Pancreas (tissue), 10 donors: Measurements from ENCODE around the gene BRMS1L. TPM values are rescaled to one million over a fixed set of nuclear protein-coding genes. Genes with fewer than 3 reads are reported as not detected.

Source experiments
- ATAC-seq, 4 donors: fragments of 200-7000 bp; cut with Tn5 transposase; one replicate each; pipeline versions ENCODE4 v1.8.0 to v1.9.1; 2020; ENCODE audit warnings: mild to moderate bottlenecking in 4 of 4, moderate library complexity in 4 of 4
- DNase-seq, 6 donors: peaks; one replicate each; pipeline ENCODE4 v3.0.0-alpha.2; 2020
- FAIRE-seq: peaks from 2 replicates; lab custom pipeline; 2012; peaks lifted over from hg19 to GRCh38; lab: Jason Lieb, UNC
- H3K27ac ChIP-seq, 4 donors: fragments of 200-600 bp; sonication (generic); 1 replicate in 3 of 4; 2 replicates in 1 of 4; pipeline versions ENCODE4 v1.5.0 to v1.8.0; 2020
- H3K27me3 ChIP-seq, 4 donors: fragments of 200-600 bp; one replicate each; pipeline ENCODE4 v1.8.0; 2021
- H3K36me3 ChIP-seq, 3 donors: fragments of 200-600 bp; sonication (generic) in 1 of 3; one replicate each; pipeline versions ENCODE4 v1.5.0 to v1.8.0; 2020 to 2021
- H3K4me1 ChIP-seq, 3 donors: fragments of 200-600 bp; one replicate each; pipeline ENCODE4 v1.8.0; 2021
- H3K4me3 ChIP-seq, 4 donors: fragments of 200-600 bp; sonication (generic) in 2 of 4; one replicate each; pipeline versions ENCODE4 v1.5.0 to v1.8.0; 2020 to 2021
- H3K9me3 ChIP-seq, 4 donors: fragments of 200-600 bp; one replicate each; pipeline ENCODE4 v1.8.0; 2021
- CTCF ChIP-seq, 4 donors: fragments of 200-600 bp; sonication (generic) in 3 of 4; IDR thresholded peaks; one replicate each; pipeline versions ENCODE4 v1.5.0 to v1.8.0; 2021; ENCODE audit warnings: antibody characterized with exemption in 4 of 4
- WGBS, 2 donors: extraction: QIAGEN DNeasy Blood & Tissue Kit; methylation state at CpG; one replicate each; pipeline ENCODE4 v1.1.7; 2013; 5-methylcytosine and 5-hydroxymethylcytosine counted together
- intact Hi-C, 3 donors: fragments of 100-400 bp; cut with DNase I; formaldehyde crosslinking; loops; one replicate each; pipeline versions ENCODE4 v1.11.1 to v1.14.2; 2022
- polyA plus RNA-seq, 2 donors: library from polyadenylated mRNA; stranded (reverse); fragments of 200-250 nt; gene quantifications; one replicate each; pipeline ENCODE4 v1.2.3, GENCODE V29; 2013
- total RNA-seq, 6 donors: library from RNA; stranded (reverse); fragmentation: NEBNext Ultra II Directional in 4 of 6; extraction: Animal tissue kit (Norgen Biotek cat#: 25700) in 4 of 6; gene quantifications; one replicate each; pipeline versions ENCODE4 v1.2.1 to v1.2.4, GENCODE V29; 2021 to 2023
- donor health status: healthy with polysubstance abuse.
- donor health status: DM: no; HTN: no; CAD: no; lungs with moderate emphysema.
- donor health status: DM: no; HTN: no; CAD: no.
- donor health status: control.
- donor health status: control.
- donor health status: Bipolar disorder and iron deficiency.
- donor health status: DM: yes; HTN: yes; CAD: no.
- donor health status: DM: no; HTN: no; CAD: no.
- donor health status: DM: no; HTN: no; CAD: no.
- donor health status: DM: yes; HTN: yes; CAD: no.

The BRMS1L gene
- total and polyA plus RNA-seq, 8 donors = 1.5 to 3.8 (median 2.0) TPM

- intact Hi-C loops = no loop called here
- ATAC-seq = no peak
- DNase-seq = no peak
- FAIRE-seq = no peak
- Histone ChIP-seq H3K9me3 (no peaks in the 10 kb centered on the region), H3K4me3 (no peak overlapping the region), H3K4me1 (no peaks in the 10 kb centered on the region), H3K36me3 (peaks cover 0 to 13% (median 0%) of the 10 kb centered on the region in 3 donors), H3K27me3 (no peaks in the 10 kb centered on the region), H3K27ac (no peak overlapping the region)
- TF ChIP-seq CTCF (IDR thresholded peaks at IDR 0.05) = no peak
- 95 to 96% methylated on average over 8 of the region's 8 CpGs for WGBS, 2 donors
Measured at GRCh38 chr14:35844494-35844893, 18.4 kb downstream of the BRMS1L start.

- Histone ChIP-seq H3K27me3 (no peaks in the 10 kb centered on the region), H3K4me3 (no peak overlapping the region), H3K36me3 (peaks cover 0 to 5% (median 4%) of the 10 kb centered on the region in 3 donors), H3K27ac (no peak overlapping the region), H3K4me1 (no peaks in the 10 kb centered on the region), H3K9me3 (no peaks in the 10 kb centered on the region)
- no peak for TF ChIP-seq CTCF (IDR thresholded peaks at IDR 0.05)
- ATAC-seq (no peak), FAIRE-seq (no peak), DNase-seq (no peak)
- intact Hi-C loops = no loop called here
- WGBS, 2 donors = 80 to 81% methylated on average over 2 of the region's 2 CpGs
Measured at GRCh38 chr14:35847636-35848035, 21.5 kb downstream of the BRMS1L start.

- H3K4me1 ChIP-seq = no peaks in the 10 kb centered on the region
- no peak for TF ChIP-seq CTCF (IDR thresholded peaks at IDR 0.05)
- no peaks in the 10 kb centered on the region for H3K27me3 ChIP-seq
- H3K4me3 ChIP-seq = no peak overlapping the region
- WGBS, 2 donors = 77 to 94% methylated on average over 1 of the region's 1 CpG
- no peaks in the 10 kb centered on the region for H3K9me3 ChIP-seq
- FAIRE-seq = no peak
- DNase-seq = no peak
- ATAC-seq = no peak
- intact Hi-C loops = no loop called here
- peaks cover 0 to 5% (median 0%) of the 10 kb centered on the region in 3 donors for H3K36me3 ChIP-seq
- no peak overlapping the region for H3K27ac ChIP-seq
Measured at GRCh38 chr14:35849122-35849521, 23.0 kb downstream of the BRMS1L start.

GRCh38 chr14:35851823-35852222 is 25.7 kb downstream of the BRMS1L start:
- no peaks in the 10 kb centered on the region for H3K4me1 ChIP-seq
- H3K27ac ChIP-seq = no peak overlapping the region
- DNase-seq (no peak), FAIRE-seq (no peak), ATAC-seq (no peak)
- H3K27me3 ChIP-seq = no peaks in the 10 kb centered on the region
- H3K36me3 ChIP-seq = peaks cover 0 to 5% (median 0%) of the 10 kb centered on the region in 3 donors
- intact Hi-C loops = no loop called here
- WGBS, 2 donors = 96 to 99% methylated on average over 3 of the region's 3 CpGs
- H3K9me3 ChIP-seq = no peaks in the 10 kb centered on the region
- no peak for TF ChIP-seq CTCF (IDR thresholded peaks at IDR 0.05)
- no peak overlapping the region for H3K4me3 ChIP-seq

DNA sequence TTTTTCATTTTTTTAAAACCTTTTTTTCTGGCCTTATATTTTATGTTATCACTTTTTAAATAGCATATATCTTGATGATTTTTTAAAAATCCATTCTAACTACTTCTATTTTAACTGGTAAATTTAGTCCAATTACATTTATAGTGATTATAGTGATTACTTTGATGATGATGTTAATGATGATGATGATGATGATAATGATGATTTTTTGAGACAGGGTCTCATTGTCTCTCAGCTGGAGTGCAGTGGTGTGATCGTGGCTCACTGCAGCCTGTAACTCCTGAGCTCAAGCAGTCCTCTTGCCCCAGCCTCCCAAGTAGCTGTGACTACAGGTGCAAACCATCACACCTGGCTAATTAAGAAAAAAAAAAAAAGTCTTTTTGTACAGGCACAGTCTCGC is 27.1 kb downstream of the BRMS1L start:
- WGBS, 2 donors = 98 to 100% methylated on average over 2 of the region's 2 CpGs
- TF ChIP-seq CTCF (IDR thresholded peaks at IDR 0.05) = no peak
- intact Hi-C loops = no loop called here

More for the DNA sequence above, 27.1 kb downstream of the BRMS1L start:
- Histone ChIP-seq H3K9me3 (no peaks in the 10 kb centered on the region), H3K36me3 (peaks cover 0 to 5% (median 0%) of the 10 kb centered on the region in 3 donors), H3K4me3 (no peak overlapping the region), H3K4me1 (no peaks in the 10 kb centered on the region), H3K27me3 (no peaks in the 10 kb centered on the region), H3K27ac (no peak overlapping the region)
- ATAC-seq (no peak), FAIRE-seq (no peak), DNase-seq (no peak)
